K562 treated with DMSO at 1 percent for 4 hours (cell line): Measurements from ENCODE around the gene CDCA4. TPM values are rescaled to one million over a fixed set of nuclear protein-coding genes. Genes with fewer than 3 reads are reported as not detected.

Experiments
- total RNA-seq: library from RNA; unstranded; fragments of 300-600 nt; gene quantifications from 2 replicates; pipeline ENCODE4 v1.2.3, GENCODE V29; 2022; ENCODE audit not compliant: insufficient read depth

The CDCA4 gene
- total RNA-seq: 29.5 and 31.6 TPM in 2 replicates

DNA sequence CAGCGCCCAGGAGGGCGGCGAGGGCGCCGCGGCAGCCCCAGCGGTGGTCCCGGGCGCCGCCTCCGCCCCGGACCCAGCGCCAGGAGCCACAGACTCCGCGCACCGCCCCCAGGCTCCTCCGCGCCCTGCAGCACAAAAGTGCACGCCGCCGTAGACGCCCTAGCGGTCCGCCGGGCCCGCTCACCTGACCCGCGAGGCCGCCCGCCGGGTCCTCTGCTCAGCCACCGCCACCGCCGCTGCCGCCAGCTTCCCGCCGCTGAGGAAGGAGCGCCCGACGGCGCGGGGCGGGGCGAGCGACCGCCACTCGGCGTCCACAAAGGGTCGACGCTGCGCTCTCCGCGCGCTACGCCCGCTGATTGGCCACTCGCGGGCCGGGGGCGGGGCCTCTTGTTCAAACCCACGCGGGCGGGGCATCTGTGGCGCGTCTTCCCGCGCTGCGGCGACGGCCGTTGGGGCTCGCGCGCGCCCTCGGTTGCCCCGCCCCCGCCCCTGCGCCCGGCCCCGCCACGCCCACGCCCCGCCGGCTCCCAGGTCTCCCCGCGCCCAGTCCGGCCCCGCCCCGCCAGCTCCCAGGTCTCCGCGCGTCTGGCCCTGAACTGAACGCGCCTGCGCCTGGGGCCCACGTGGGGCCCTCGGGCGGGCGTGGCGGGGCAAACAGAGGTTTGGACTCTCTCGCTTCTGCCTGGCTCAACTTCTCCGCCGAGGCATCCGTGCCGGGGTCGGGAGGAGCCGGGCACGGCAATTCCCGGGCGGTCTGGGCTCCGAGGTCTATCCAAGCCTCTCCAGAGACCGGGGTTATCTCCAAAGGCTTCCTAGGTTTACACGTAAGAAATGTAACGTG is at the start of gene CDCA4:
Gene CDCA4, minus strand, starts transcription at position 269 of the 841 bp plus-strand sequence. CDS start 9,154 bp downstream, outside the sequence.

DNA sequence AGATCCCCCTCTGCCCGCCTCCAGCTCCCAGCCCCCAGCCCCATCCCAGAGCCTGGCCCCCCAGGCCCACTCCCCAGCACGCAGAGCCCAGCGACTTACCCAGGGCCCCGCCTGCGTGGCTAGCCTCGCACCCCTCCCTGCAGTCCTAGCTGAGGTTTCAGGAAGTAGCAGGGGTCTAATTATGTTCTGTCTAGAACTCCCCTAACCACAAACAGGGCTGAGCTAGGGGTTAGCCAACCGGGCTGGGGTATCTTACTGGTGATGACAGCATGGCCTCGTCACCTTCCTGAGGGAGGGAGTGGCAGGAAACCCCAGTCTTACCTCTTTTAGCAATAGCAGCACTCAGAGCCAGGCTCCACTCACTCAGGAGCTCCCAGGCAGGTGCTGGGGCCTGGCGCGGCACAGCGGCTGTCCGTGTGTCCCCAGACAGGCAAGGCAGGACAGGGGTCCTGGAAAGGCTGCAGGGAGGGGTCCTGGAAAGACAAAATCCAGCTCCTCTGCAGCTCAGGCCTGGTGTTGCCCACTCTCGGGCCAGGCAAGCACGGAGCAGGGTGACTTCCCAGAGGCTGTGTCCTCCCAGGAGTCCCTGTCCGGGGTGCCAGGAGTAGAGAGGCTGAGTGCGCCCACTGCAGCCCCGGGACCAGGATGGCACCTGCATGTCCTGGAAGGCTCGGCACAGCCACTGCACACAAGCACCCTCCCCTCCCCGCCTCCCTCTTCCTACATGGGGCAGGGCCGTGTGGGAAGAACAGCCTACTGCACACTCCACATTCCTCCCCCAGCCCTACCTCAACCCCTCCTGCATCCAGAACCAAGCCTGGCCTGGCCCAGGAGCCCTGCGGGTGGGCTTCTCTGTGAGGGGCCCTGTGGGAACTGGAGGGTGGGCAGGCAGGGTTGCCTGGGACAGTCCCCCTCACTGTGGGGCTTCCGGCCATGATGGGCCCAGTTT is 44.7 kb upstream of the CDCA4 start, which contains the start of gene GPR132:
Gene GPR132, minus strand, starts transcription at position 151 of the 949 bp plus-strand sequence. CDS start 10,010 bp downstream, outside the sequence.

DNA sequence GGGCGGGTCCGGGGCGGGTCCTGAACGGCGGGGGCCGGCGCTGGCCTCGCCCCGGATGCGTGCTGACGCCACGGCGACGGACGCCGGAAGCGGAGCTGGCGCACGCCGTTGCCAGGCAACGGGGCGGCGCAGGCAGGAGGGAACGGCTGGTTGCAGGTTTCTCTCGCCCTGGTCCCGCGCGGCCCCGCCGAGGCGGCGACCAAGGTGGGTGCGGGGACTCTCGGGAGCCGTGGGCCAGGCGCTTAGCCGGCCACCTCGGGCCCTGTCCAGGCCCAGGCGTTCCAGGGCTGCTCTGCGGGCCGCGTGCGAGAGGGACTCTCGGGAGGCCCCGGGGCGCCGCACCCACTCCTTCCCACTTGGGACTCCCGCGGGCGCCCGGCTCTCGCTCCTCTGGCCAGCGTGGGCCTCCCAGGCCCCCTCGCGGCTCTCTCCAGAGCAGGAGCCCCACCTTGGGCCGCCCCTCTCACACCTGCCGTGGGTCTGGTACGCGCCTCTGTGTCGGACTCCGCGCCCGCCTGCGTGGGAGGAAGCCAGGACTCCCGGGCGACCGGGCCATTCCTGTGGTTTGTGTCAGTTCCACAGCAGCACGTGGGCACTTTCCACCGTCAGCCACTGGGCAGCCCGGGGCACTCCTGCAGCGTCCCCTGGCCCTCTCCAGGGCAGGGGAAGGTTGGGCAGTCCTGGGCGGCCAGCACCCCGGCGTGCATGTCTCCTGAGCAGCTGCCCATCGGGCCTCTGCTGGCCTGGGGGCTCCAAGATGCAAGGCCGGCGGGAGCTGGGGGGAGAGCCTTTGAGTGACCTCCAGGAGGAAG is 35.0 kb downstream of the CDCA4 start, which contains the start of gene CLBA1:
Gene CLBA1, plus strand, starts transcription at position 114 of the 812 bp plus-strand sequence. Its CDS starts 644 bp downstream, at position 758.

DNA sequence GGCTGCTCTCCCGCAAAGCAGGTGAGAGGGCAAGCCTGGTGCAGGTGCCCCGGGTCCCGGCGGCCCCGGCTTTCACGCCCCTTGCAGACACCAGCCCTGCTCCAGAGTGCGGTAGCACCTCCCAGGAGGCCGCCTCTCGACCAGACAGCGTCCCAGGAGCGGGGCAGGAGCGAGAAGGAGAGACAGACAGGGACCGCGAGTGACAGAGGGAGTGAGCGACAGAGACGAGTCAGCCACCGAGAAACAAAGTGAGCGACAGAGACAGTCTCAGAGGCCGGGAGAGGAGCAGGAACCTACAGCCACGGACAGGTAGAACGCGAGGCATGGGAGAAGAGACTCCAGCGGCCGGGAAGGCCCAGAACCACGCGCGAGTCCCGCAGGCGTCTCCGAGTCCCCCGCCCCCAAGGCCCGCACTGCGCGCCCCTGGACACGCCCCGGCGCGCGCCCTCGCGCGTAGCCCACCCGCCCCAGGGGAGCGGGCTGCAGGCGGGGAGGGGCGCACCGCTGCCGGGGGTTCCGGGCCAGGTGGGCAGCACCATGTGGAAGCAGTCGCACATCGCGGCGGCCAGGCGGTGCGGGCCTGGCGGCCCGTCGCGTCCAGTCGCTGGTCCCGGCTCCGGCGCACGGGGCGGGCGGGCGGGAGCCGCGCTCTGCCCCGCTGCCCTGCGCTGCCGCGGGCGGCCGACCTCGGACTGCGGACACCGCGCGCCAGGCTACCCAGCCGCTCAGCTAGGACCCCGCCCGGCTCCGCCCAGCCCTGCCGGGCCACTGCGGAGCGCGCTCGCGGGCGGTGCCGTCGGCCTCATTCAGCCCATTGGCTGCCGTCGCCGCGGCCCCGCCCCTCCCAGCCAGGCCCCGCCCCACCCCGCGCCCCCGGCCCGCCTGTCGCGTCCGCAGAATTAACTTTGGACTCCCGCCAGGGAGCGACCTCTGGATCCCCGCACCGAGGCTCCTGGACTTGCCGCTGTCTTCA is 42.9 kb downstream of the CDCA4 start, which contains the start of gene AHNAK2:
Gene AHNAK2, minus strand, starts transcription at position 694 of the 973 bp plus-strand sequence. Its CDS starts 137 bp downstream, at position 557.

Other genes with a start within 250 kb of the CDCA4 start
- 102 and 123 TPM in 2 replicates for gene AKT1, start 225.3 kb downstream of the CDCA4 start, total RNA-seq
- 3.1 and 4.1 TPM in 2 replicates for gene ZBTB42, start 220.0 kb downstream of the CDCA4 start, total RNA-seq
- 6.7 and 6.8 TPM in 2 replicates for gene CEP170B, start 155.8 kb downstream of the CDCA4 start, total RNA-seq
- gene PLD4, start 96.2 kb downstream of the CDCA4 start, total RNA-seq: 3.9 TPM in 1 of 2 replicates, not detected in the other
- gene AHNAK2, start 42.7 kb downstream of the CDCA4 start, total RNA-seq: 0.12 TPM in 1 of 2 replicates, not detected in the other
- gene CLBA1, start 35.3 kb downstream of the CDCA4 start, total RNA-seq: 1.5 and 1.7 TPM in 2 replicates
- 1.8 and 2.3 TPM in 2 replicates for gene GPR132, start 44.3 kb upstream of the CDCA4 start, total RNA-seq
- gene JAG2, start 147.7 kb upstream of the CDCA4 start, total RNA-seq: 9.5 and 16.0 TPM in 2 replicates
- gene NUDT14, start 160.2 kb upstream of the CDCA4 start, total RNA-seq: 20.7 and 45.7 TPM in 2 replicates
- gene BTBD6, start 227.4 kb upstream of the CDCA4 start, total RNA-seq: not detected in 2 replicates